ENCODE data around the gene HEXA.

- no peak for TF ChIP-seq CTCF (IDR thresholded peaks at IDR 0.05)
- no peak for TF ChIP-seq POLR2A (IDR thresholded peaks at IDR 0.05)
These were observed 7.5 kb downstream of the HEXA start for GRCh38 chr15:72368325-72368724.

Data from lower leg skin (tissue), 3 donors.